ENCODE results near the gene RC3H2. TPM values are rescaled to one million over a fixed set of nuclear protein-coding genes. Genes with fewer than 3 reads are reported as not detected.

The RC3H2 gene
- total RNA-seq, 4 donors from 2014 or later, result 42.5 to 163 (median 54.7) TPM

DNA sequence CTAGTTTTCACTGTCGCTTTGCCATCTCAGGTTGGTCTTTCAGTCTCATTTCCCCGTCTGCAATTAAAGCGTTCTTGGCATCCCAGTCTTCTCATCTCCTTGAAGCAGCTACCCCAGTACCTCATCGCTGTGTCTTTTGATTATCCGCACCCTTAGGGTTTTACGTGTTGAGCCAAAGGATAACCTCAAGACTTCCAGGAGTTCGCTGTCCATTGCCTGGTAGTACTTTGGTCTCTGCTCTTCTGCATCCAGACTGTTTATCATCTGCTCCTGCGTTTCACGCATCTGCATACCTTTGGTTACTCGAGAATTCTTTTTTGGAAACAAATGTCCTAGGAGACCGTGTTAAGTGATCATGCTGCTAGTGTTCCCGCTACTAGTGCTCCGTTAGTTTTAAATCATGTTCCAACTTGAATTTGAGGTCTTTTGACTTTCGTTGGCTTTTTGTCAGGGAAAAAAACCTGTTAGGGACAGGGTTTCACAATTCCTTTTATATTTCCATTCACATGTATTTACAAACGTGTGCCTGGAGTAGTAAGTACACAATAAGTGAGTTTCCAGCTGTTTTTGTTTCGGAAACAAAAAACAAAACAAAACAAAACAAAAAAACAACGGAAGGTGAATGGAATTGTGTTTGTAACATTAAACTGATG, 36.5 kb upstream of the RC3H2 start:
- TF ChIP-seq, protein P1, sequence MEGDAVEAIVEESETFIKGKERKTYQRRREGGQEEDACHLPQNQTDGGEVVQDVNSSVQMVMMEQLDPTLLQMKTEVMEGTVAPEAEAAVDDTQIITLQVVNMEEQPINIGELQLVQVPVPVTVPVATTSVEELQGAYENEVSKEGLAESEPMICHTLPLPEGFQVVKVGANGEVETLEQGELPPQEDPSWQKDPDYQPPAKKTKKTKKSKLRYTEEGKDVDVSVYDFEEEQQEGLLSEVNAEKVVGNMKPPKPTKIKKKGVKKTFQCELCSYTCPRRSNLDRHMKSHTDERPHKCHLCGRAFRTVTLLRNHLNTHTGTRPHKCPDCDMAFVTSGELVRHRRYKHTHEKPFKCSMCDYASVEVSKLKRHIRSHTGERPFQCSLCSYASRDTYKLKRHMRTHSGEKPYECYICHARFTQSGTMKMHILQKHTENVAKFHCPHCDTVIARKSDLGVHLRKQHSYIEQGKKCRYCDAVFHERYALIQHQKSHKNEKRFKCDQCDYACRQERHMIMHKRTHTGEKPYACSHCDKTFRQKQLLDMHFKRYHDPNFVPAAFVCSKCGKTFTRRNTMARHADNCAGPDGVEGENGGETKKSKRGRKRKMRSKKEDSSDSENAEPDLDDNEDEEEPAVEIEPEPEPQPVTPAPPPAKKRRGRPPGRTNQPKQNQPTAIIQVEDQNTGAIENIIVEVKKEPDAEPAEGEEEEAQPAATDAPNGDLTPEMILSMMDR (IDR thresholded peaks at IDR 0.05), result no peak
- TF ChIP-seq POLR2A (IDR thresholded peaks at IDR 0.05) (no peak), POLR2AphosphoS5 (IDR thresholded peaks at IDR 0.05) (peak in 2 of 3 donors; percentile 40 to 58), EP300 (IDR thresholded peaks at IDR 0.05; ENCODE audit: low read depth) (no peak)
- peaks cover 0 to 10% (median 1%) of the 10 kb centered on the region in 4 donors for H3K36me3 ChIP-seq
- H3K27me3 ChIP-seq, result no peaks in the 10 kb centered on the region
- 9 to 13% methylated on average over 11 to 17 of the region's 17 CpGs for WGBS, 2 donors (ENCODE audit: low coverage in 1 of 2)
- in situ Hi-C loops (cut with MboI; ENCODE audit: low pct_ligation_motif_present in 1 of 4, low pct_unique_long_range_greater_than_20kb in 1 of 4, low sequenced_read_pairs in 3 of 4) (no loop called here), intact Hi-C loops (cut with DNase I; ENCODE audit: low total_unique reads) (no loop called here)
- H3K27ac ChIP-seq, result peak overlapping the region; percentile 91 to 97 (median 94)
- peak overlapping the region; percentile 74 to 97 (median 88) for H3K4me3 ChIP-seq
- DNase-seq, result no peak
- no peaks in the 10 kb centered on the region for H3K9me3 ChIP-seq
- H3K4me1 ChIP-seq, result peaks cover 25 to 58% (median 34%) of the 10 kb centered on the region in 4 donors

DNA sequence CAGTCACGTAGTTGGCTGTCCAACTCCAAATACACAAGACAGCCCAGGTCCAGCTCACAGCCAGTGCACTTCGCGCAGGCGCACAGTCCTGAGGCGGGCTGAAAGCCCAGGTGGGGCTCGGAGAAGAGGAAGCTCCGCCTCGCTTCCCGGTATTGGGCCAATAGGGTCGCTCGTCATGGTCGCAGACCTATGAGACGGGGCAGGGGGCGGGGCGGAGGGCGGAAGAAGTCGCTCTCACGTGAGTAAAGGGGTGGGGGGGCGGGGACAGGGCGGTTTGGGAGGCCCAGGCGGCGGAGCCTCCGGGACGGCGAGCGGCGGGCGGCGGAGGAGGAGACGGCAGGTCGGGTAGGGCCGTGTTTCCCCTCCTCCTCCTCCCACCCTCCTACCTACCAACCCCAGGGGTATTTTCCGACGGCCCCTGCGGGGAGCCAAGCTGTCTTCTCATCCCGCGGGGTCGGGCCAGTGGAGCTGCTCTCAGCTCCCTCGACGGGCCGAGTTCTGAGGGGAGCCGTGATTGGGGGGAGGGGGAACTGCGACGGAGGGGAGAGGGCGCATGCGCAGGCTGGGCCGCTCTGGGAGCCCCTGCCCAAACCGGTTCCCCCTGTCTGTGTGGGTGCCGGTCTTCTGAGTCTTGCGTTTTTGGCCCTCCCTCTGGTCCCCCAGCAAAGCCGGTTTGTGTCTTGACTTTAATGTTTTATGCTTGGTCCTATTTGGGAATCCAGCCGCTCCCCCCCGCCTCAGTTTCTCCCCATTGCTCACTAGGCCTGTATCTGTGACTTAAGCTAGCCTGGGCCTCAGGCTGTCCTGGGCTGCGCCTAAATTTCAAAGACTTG, 35.8 kb upstream of the RC3H2 start, which contains the start of gene RABGAP1:
Gene RABGAP1, plus strand, starts transcription at position 272 of the 833 bp plus-strand sequence. CDS start 16,040 bp downstream, outside the sequence.
- H3K27me3 ChIP-seq, result no peaks in the 10 kb centered on the region
- peak within 1 kb of the TSS; percentile 91 to 97 (median 94) for H3K27ac ChIP-seq
- H3K4me1 ChIP-seq, result peaks cover 17 to 51% (median 29%) of the 10 kb centered on the region in 4 donors
- in situ Hi-C loops (cut with MboI; ENCODE audit: low pct_ligation_motif_present in 1 of 4, low pct_unique_long_range_greater_than_20kb in 1 of 4, low sequenced_read_pairs in 3 of 4), result no loop called here
- H3K36me3 ChIP-seq, result peaks cover 0 to 15% (median 1%) of the 10 kb centered on the region in 4 donors
- WGBS, 2 donors (ENCODE audit: low coverage in 1 of 2), result 1% methylated on average over 47 of the region's 54 CpGs; no CpG with 5 or more reads in 1 of the 2 donors
- intact Hi-C loops (cut with DNase I; ENCODE audit: low total_unique reads), result no loop called here
- TF ChIP-seq EP300 (IDR thresholded peaks at IDR 0.05; ENCODE audit: low read depth), result no peak
- peak; percentile 88 for TF ChIP-seq POLR2A (IDR thresholded peaks at IDR 0.05)
- TF ChIP-seq POLR2AphosphoS5 (IDR thresholded peaks at IDR 0.05), result peak; percentile 91 to 93 (median 91)
- DNase-seq, result peak; percentile 100
- H3K4me3 ChIP-seq, result peak within 1 kb of the TSS; percentile 74 to 97 (median 88)
- H3K9me3 ChIP-seq, result no peaks in the 10 kb centered on the region

DNA sequence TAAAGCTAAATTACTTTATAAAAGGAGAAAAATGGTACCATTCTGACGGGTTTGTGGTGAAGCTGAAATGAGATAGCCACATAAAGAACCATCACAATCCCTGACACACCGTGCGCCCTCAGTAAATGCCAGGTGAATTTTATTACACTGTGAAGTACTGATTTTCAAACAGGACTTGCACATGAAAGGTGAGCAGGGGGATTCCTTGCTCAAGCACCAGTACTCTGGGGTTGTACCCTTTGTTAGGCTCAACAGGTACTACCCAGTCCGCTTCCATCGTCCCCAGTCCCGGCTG, 35.2 kb upstream of the RC3H2 start:
- peak overlapping the region in 2 of 4 donors; percentile 74 to 90 for H3K4me3 ChIP-seq
- in situ Hi-C loops (cut with MboI; ENCODE audit: low pct_ligation_motif_present in 1 of 4, low pct_unique_long_range_greater_than_20kb in 1 of 4, low sequenced_read_pairs in 3 of 4), result no loop called here

DNA sequence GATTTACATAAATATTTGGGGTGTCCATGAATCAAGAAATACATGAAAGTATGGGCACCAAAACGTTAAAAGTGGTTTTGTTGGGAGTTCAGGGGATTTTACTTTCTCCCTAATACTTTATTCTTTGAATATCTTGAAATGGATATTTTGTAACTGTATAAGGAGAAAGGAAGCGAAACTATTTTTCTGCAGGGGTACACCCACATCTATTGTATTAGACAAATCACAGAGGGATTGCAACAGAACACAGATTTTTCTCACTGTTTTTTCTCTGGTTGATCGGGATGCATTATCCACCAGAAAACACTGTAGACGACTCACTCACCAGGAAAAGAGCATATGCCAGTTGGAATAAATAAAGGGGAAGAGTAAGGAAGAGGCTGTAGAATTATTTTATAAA, 34.4 kb upstream of the RC3H2 start:
- in situ Hi-C loops (cut with MboI; ENCODE audit: low pct_ligation_motif_present in 1 of 4, low pct_unique_long_range_greater_than_20kb in 1 of 4, low sequenced_read_pairs in 3 of 4), result no loop called here
- no peak for DNase-seq
- TF ChIP-seq POLR2AphosphoS5 (IDR thresholded peaks at IDR 0.05) (no peak), EP300 (IDR thresholded peaks at IDR 0.05; ENCODE audit: low read depth) (no peak), POLR2A (IDR thresholded peaks at IDR 0.05) (no peak)
- TF ChIP-seq, protein P1 (IDR thresholded peaks at IDR 0.05), result no peak
- WGBS, 2 donors (ENCODE audit: low coverage in 1 of 2), result 86 to 89% methylated on average over 4 of the region's 4 CpGs
- H3K4me1 ChIP-seq, result peaks cover 11 to 37% (median 17%) of the 10 kb centered on the region in 4 donors
- H3K27ac ChIP-seq, result no peak overlapping the region
- H3K9me3 ChIP-seq, result no peaks in the 10 kb centered on the region
- H3K36me3 ChIP-seq, result peaks cover 0 to 15% (median 1%) of the 10 kb centered on the region in 4 donors
- no peaks in the 10 kb centered on the region for H3K27me3 ChIP-seq
- intact Hi-C loops (cut with DNase I; ENCODE audit: low total_unique reads), result no loop called here
- H3K4me3 ChIP-seq, result no peak overlapping the region

More for the DNA sequence above, 35.2 kb upstream of the RC3H2 start:
- H3K9me3 ChIP-seq, result no peaks in the 10 kb centered on the region
- intact Hi-C loops (cut with DNase I; ENCODE audit: low total_unique reads), result no loop called here
- H3K4me1 ChIP-seq, result peaks cover 13 to 45% (median 23%) of the 10 kb centered on the region in 4 donors
- DNase-seq, result no peak
- peaks cover 0 to 15% (median 1%) of the 10 kb centered on the region in 4 donors for H3K36me3 ChIP-seq
- peak overlapping the region; percentile 91 to 97 (median 94) for H3K27ac ChIP-seq
- TF ChIP-seq EP300 (IDR thresholded peaks at IDR 0.05; ENCODE audit: low read depth) (no peak), POLR2AphosphoS5 (IDR thresholded peaks at IDR 0.05) (no peak), POLR2A (IDR thresholded peaks at IDR 0.05) (no peak)
- TF ChIP-seq, protein P1 (IDR thresholded peaks at IDR 0.05), result no peak
- WGBS, 2 donors (ENCODE audit: low coverage in 1 of 2), result 28 to 50% methylated on average over 2 to 6 of the region's 6 CpGs
- no peaks in the 10 kb centered on the region for H3K27me3 ChIP-seq

Measured in transverse colon (tissue), 4 donors.